ENCODE data around the gene ZNF638.

The ZNF638 gene

GRCh38 chr2:71457123-71457915 lies 125.7 kb downstream of the ZNF638 start:
- Histone ChIP-seq H4K20me1 (ENCODE audit: insufficient read depth) (no peaks in the 10 kb centered on the region), H3K27me3 (ENCODE audit: insufficient read depth, low read depth) (no peaks in the 10 kb centered on the region), H3K79me2 (ENCODE audit: insufficient read depth, low read depth) (no peaks in the 10 kb centered on the region), H3K9ac (no peak overlapping the region), H3K4me2 (no peak overlapping the region), H3K36me3 (ENCODE audit: insufficient read depth) (no peaks in the 10 kb centered on the region), H3K4me3 (IDR thresholded peaks at IDR 0.05; ENCODE audit: insufficient read depth, low read depth, low read length) (no peak overlapping the region), H3K4me1 (ENCODE audit: low read depth, poor library complexity, severe bottlenecking) (no peaks in the 10 kb centered on the region), H3K27ac (no peak overlapping the region), H2AFZ (ENCODE audit: low read depth) (no peak overlapping the region)
- TF ChIP-seq CTCF (conservative IDR thresholded peaks at IDR 0.05; ENCODE audit: low read depth, low read length) = no peak

GRCh38 chr2:71457923-71458322 lies 126.3 kb downstream of the ZNF638 start:
- Histone ChIP-seq H4K20me1 (ENCODE audit: insufficient read depth) (no peaks in the 10 kb centered on the region), H3K79me2 (ENCODE audit: insufficient read depth, low read depth) (no peaks in the 10 kb centered on the region), H3K4me1 (ENCODE audit: low read depth, poor library complexity, severe bottlenecking) (no peaks in the 10 kb centered on the region), H3K4me2 (no peak overlapping the region), H3K27ac (no peak overlapping the region), H3K9ac (no peak overlapping the region), H3K27me3 (ENCODE audit: insufficient read depth, low read depth) (no peaks in the 10 kb centered on the region), H2AFZ (ENCODE audit: low read depth) (no peak overlapping the region), H3K4me3 (IDR thresholded peaks at IDR 0.05; ENCODE audit: insufficient read depth, low read depth, low read length) (no peak overlapping the region), H3K36me3 (ENCODE audit: insufficient read depth) (no peaks in the 10 kb centered on the region)
- no peak for TF ChIP-seq CTCF (conservative IDR thresholded peaks at IDR 0.05; ENCODE audit: low read depth, low read length)

GRCh38 chr2:71458413-71459083 lies 127.0 kb downstream of the ZNF638 start:
- no peak overlapping the region for H3K4me3 ChIP-seq (IDR thresholded peaks at IDR 0.05; ENCODE audit: insufficient read depth, low read depth, low read length)
- H3K36me3 ChIP-seq (ENCODE audit: insufficient read depth) = no peaks in the 10 kb centered on the region
- H3K27me3 ChIP-seq (ENCODE audit: insufficient read depth, low read depth) = no peaks in the 10 kb centered on the region
- no peaks in the 10 kb centered on the region for H4K20me1 ChIP-seq (ENCODE audit: insufficient read depth)
- H3K9ac ChIP-seq = no peak overlapping the region
- H2AFZ ChIP-seq (ENCODE audit: low read depth) = no peak overlapping the region
- H3K4me1 ChIP-seq (ENCODE audit: low read depth, poor library complexity, severe bottlenecking) = no peaks in the 10 kb centered on the region
- no peak overlapping the region for H3K27ac ChIP-seq
- H3K79me2 ChIP-seq (ENCODE audit: insufficient read depth, low read depth) = no peaks in the 10 kb centered on the region
- no peak for TF ChIP-seq CTCF (conservative IDR thresholded peaks at IDR 0.05; ENCODE audit: low read depth, low read length)
- no peak overlapping the region for H3K4me2 ChIP-seq

GRCh38 chr2:71459084-71459431 lies 127.5 kb downstream of the ZNF638 start:
- Histone ChIP-seq H3K79me2 (ENCODE audit: insufficient read depth, low read depth) (no peaks in the 10 kb centered on the region), H3K4me1 (ENCODE audit: low read depth, poor library complexity, severe bottlenecking) (no peaks in the 10 kb centered on the region), H4K20me1 (ENCODE audit: insufficient read depth) (no peaks in the 10 kb centered on the region), H3K27me3 (ENCODE audit: insufficient read depth, low read depth) (no peaks in the 10 kb centered on the region), H3K36me3 (ENCODE audit: insufficient read depth) (no peaks in the 10 kb centered on the region), H2AFZ (ENCODE audit: low read depth) (no peak overlapping the region), H3K4me2 (no peak overlapping the region), H3K27ac (no peak overlapping the region), H3K4me3 (IDR thresholded peaks at IDR 0.05; ENCODE audit: insufficient read depth, low read depth, low read length) (no peak overlapping the region), H3K9ac (no peak overlapping the region)
- TF ChIP-seq CTCF (conservative IDR thresholded peaks at IDR 0.05; ENCODE audit: low read depth, low read length) = no peak
